K562 (cell line): Measurements from ENCODE around the gene ADGRA1. TPM values are rescaled to one million over a fixed set of nuclear protein-coding genes. Genes with fewer than 3 reads are reported as not detected.

Experiments
- ATAC-seq: fragments of 200-7000 bp; cut with Tn5 transposase; 3 replicates; pipeline ENCODE4 v1.9.1; 2020; ENCODE audit warnings: moderate library complexity
- BruUV-seq: library from RNA; stranded (reverse); fragments of 400-500 nt; replicated peaks from 2 replicates; lab custom pipeline; 2021; lab: Mats Ljungman, UMichigan
- CTCF ChIA-PET: fragments of 300-600 bp; formaldehyde crosslinking; extraction: SDS; loops from one replicate; lab custom pipeline; 2021; ENCODE audit warnings: low intra/inter-chr PET ratio; lab: Yijun Ruan, JAX
- POLR2A ChIA-PET: fragments of 300-600, 350-650 bp; sonication (Branson Sonifier 250); formaldehyde crosslinking; extraction: SDS; loops from one replicate; lab custom pipeline; 2021; ENCODE audit warnings: antibody characterized with exemption, inconsistent platforms; lab: Yijun Ruan, JAX
- DNase-seq, 4 experiments: peaks; one replicate each; pipeline versions ENCODE4 v3.0.0 to v3.0.0-alpha.2; 2011 to 2018; ENCODE audit warnings: low spot score in 3 of 4, mixed read lengths in 3 of 4; ENCODE audit errors: extremely low read depth in 1 of 4
- FAIRE-seq: peaks from 2 replicates; lab custom pipeline; 2011; peaks lifted over from hg19 to GRCh38; lab: Jason Lieb, UNC
- H2AFZ ChIP-seq: 2 replicates; pipeline ENCODE4 v1.6.0; 2011; ENCODE audit warnings: low read depth, low read length, control low read depth, inconsistent platforms
- H3K27ac ChIP-seq: fragments of 200-600 bp; 3 replicates; pipeline ENCODE4 v1.8.0; 2011; ENCODE audit warnings: low read depth, mild to moderate bottlenecking, control low read depth, inconsistent platforms, low read length, moderate library complexity, mixed read lengths; ENCODE audit errors: extremely low read depth
- H3K27me3 ChIP-seq, 2 experiments: fragments of 300-600 bp in 1 of 2; 2 replicates in 1 of 2; 3 replicates in 1 of 2; pipeline versions ENCODE4 v1.6.0 to v1.8.0; 2011; ENCODE audit warnings: inconsistent platforms in 2 of 2, low read length in 2 of 2, mild to moderate bottlenecking in 1 of 2, mixed read lengths in 1 of 2, moderate library complexity in 1 of 2; ENCODE audit not compliant: control insufficient read depth in 2 of 2, insufficient read depth in 2 of 2
- H3K36me3 ChIP-seq: fragments of 300-600 bp; 3 replicates; pipeline ENCODE4 v1.8.0; 2011; ENCODE audit warnings: mild to moderate bottlenecking, low read length, inconsistent platforms; ENCODE audit not compliant: control insufficient read depth, insufficient read depth
- H3K4me1 ChIP-seq, 2 experiments: fragments of 200-600 bp in 1 of 2; replicated peaks in 1 of 2; 2 replicates in 1 of 2; 3 replicates in 1 of 2; pipeline versions ENCODE4 v1.5.1 to v1.8.0; 2011; ENCODE audit warnings: inconsistent platforms in 2 of 2, low read length in 2 of 2, mild to moderate bottlenecking in 1 of 2, mixed read lengths in 1 of 2, moderate library complexity in 1 of 2; ENCODE audit not compliant: control insufficient read depth in 2 of 2, insufficient read depth in 2 of 2
- H3K4me2 ChIP-seq: 2 replicates; pipeline ENCODE4 v1.6.1; 2011; ENCODE audit warnings: low read length, control low read depth, inconsistent platforms, mixed read lengths; ENCODE audit not compliant: insufficient read depth
- H3K4me3 ChIP-seq: fragments of 200-600 bp; sonication (generic), shearing (Covaris generic); 2 replicates; pipeline ENCODE4 v1.5.1; 2016; ENCODE audit warnings: control low read depth, inconsistent platforms
- H3K79me2 ChIP-seq: fragments of 200-600 bp; 3 replicates; pipeline ENCODE4 v1.8.0; 2011; ENCODE audit warnings: low read length, inconsistent platforms; ENCODE audit not compliant: control insufficient read depth, insufficient read depth
- H3K9ac ChIP-seq, 2 experiments: 2 replicates each; pipeline versions ENCODE4 v1.6.0 to v1.6.1; 2011; ENCODE audit warnings: low read depth in 2 of 2, low read length in 2 of 2, control low read depth in 1 of 2, inconsistent platforms in 1 of 2, mild to moderate bottlenecking in 1 of 2, mixed read lengths in 1 of 2; ENCODE audit not compliant: insufficient read depth in 1 of 2
- H3K9me1 ChIP-seq: one replicate; pipeline ENCODE4 v1.6.0; 2011; ENCODE audit warnings: inconsistent platforms, mild to moderate bottlenecking, low read length, moderate library complexity; ENCODE audit not compliant: control insufficient read depth, insufficient read depth
- H3K9me3 ChIP-seq: replicated peaks from 2 replicates; pipeline ENCODE4 v1.5.1; 2011; ENCODE audit warnings: low read depth, low read length, inconsistent platforms; ENCODE audit not compliant: control insufficient read depth, insufficient read depth
- H4K20me1 ChIP-seq: replicated peaks from 2 replicates; pipeline ENCODE4 v1.6.1; 2011; ENCODE audit warnings: low read length, inconsistent platforms, mixed read lengths; ENCODE audit not compliant: control insufficient read depth, insufficient read depth
- KDM1A ChIP-seq, 2 experiments: fragments of 450-650 bp; IDR thresholded peaks; 2 replicates each; pipeline ENCODE4 v1.6.1; 2016; ENCODE audit warnings: mild to moderate bottlenecking in 2 of 2
- NFE2 ChIP-seq: IDR thresholded peaks from 2 replicates; pipeline ENCODE4 v1.6.1; 2014; ENCODE audit warnings: antibody characterized with exemption, low read depth
- PBX2 ChIP-seq, 2 experiments: IDR thresholded peaks in 1 of 2; conservative IDR thresholded peaks in 1 of 2; 2 replicates each; pipeline ENCODE4 v1.6.1; 2016; ENCODE audit warnings: low read depth in 2 of 2, mild to moderate bottlenecking in 1 of 2, missing compliant biosample characterization in 1 of 2, missing genetic modification characterization in 1 of 2, moderate library complexity in 1 of 2
- ZBTB33 ChIP-seq: sonication (generic); formaldehyde crosslinking; IDR thresholded peaks from 2 replicates; pipeline ENCODE4 v1.8.1; 2023; ENCODE audit warnings: mild to moderate bottlenecking, missing genetic modification reagents
- ZNF431 ChIP-seq: sonication (generic); formaldehyde crosslinking; IDR thresholded peaks from 2 replicates; pipeline ENCODE4 v1.8.0; 2022; ENCODE audit warnings: mild to moderate bottlenecking, missing genetic modification reagents
- WGBS: fragments of 100-300 bp; shearing (Covaris generic); methylation state at CpG from one replicate; pipeline ENCODE4 v1.1.6; 2016; ENCODE audit warnings: low coverage, mixed read lengths; ENCODE audit not compliant: insufficient coverage; ENCODE audit errors: missing lambda C conversion rate; 5-methylcytosine and 5-hydroxymethylcytosine counted together
- in situ Hi-C: fragments of 300-500 bp; cut with MboI; formaldehyde crosslinking; loops from 4 replicates; pipeline ENCODE4 v1.15.0; 2018; ENCODE audit warnings: inconsistent platforms, mixed read lengths
- intact Hi-C: fragments of 100-400 bp; cut with micrococcal nuclease; formaldehyde crosslinking; loops from 2 replicates; pipeline ENCODE4 v1.14.2; 2022
- polyA plus RNA-seq, 8 experiments: library from polyadenylated mRNA; depleted of rRNA in 4 of 8; stranded (reverse) in 5 of 8; unstranded in 3 of 8; fragments of >200 nt; fragmentation: Nextera tagmentation in 2 of 8; fragmentation: Illumina TruSeq in 1 of 8; extraction: Ambion mirVana in 2 of 8; extraction: Trizol in 1 of 8; gene quantifications; 2 replicates each; pipeline versions ENCODE4 v1.2.1 to v1.2.3, GENCODE V29; 2011 to 2014; ENCODE audit warnings: inconsistent platforms in 1 of 8, missing spikeins in 1 of 8
- total RNA-seq, 7 experiments: library from RNA; depleted of rRNA in 6 of 7; stranded (reverse); fragments of >200 nt in 6 of 7; fragmentation: Illumina TruSeq in 2 of 7; extraction: Trizol in 2 of 7; gene quantifications; 2 replicates each; pipeline versions ENCODE4 v1.2.1 to v1.2.3, GENCODE V29; 2011 to 2021; ENCODE audit warnings: low replicate concordance in 1 of 7

Gene ADGRA1
- total and polyA plus RNA-seq, 9 of the 15 experiments (the other 6 are each of a cell fraction or from before 2014, with no cell fraction given) = not detected

GRCh38 chr10:133128126-133129070, 40.7 kb downstream of the ADGRA1 start:
- no peak for DNase-seq
- in situ Hi-C loops = no loop called here
- intact Hi-C loops = no loop called here
- TF ChIP-seq ZBTB33 (CRISPR knock-in tag) = peak; percentile 63
- no peak for TF ChIP-seq PBX2 (CRISPR knock-in tag; IDR thresholded peaks at IDR 0.05; ENCODE audit: low read depth)
- no peak for TF ChIP-seq PBX2 (tag; conservative IDR thresholded peaks at IDR 0.05; ENCODE audit: low read depth)
- no peak for TF ChIP-seq KDM1A (IDR thresholded peaks at IDR 0.05)
- no peak for TF ChIP-seq NFE2
- no peak for TF ChIP-seq ZNF431
- no peak overlapping the region for H3K9ac ChIP-seq
- H3K4me3 ChIP-seq = no peak overlapping the region
- no peak overlapping the region for H3K27ac ChIP-seq
- WGBS = 84% methylated on average over 27 of the region's 83 CpGs
- H4K20me1 ChIP-seq = no peaks in the 10 kb centered on the region
- H3K9me1 ChIP-seq = no peaks in the 10 kb centered on the region
- BruUV-seq = no TSS peak
- FAIRE-seq = no peak
- peaks cover 0 to 29% of the 10 kb centered on the region in 2 experiments; a peak in 3 of 5 replicates for H3K4me1 ChIP-seq
- no peak overlapping the region for H3K4me2 ChIP-seq
- H3K27me3 ChIP-seq = peaks cover 0 to 26% of the 10 kb centered on the region in 2 experiments; a peak in 3 of 5 replicates
- H3K79me2 ChIP-seq = no peaks in the 10 kb centered on the region
- no peaks in the 10 kb centered on the region for H3K9me3 ChIP-seq
- POLR2A ChIA-PET = interaction anchor here (0.8 kb wide), 1 partner anchor 117 kb away, joined by 4 read pairs; no protein-coding TSS in a partner anchor
- CTCF ChIA-PET = no interaction called here
- no peak for ATAC-seq
- H3K36me3 ChIP-seq = no peaks in the 10 kb centered on the region
- H2AFZ ChIP-seq = no peak overlapping the region
